A549 (cell line): ENCODE data around the gene PRKD2. TPM values are rescaled to one million over a fixed set of nuclear protein-coding genes. Genes with fewer than 3 reads are reported as not detected.

Source experiments
- ATAC-seq, 2 experiments: fragments of 200-7000 bp in 1 of 2; fragments of >200 bp in 1 of 2; cut with Nextera tagmentation in 1 of 2; cut with Tn5 transposase in 1 of 2; 3 replicates each; pipeline versions ENCODE4 v1.8.0 to v1.9.1; 2018 to 2020; ENCODE audit warnings: mild to moderate bottlenecking in 1 of 2, moderate library complexity in 1 of 2
- CTCF ChIA-PET: fragments of 300-600 bp; sonication (Branson Sonifier 250); formaldehyde crosslinking; extraction: SDS; loops from one replicate; lab custom pipeline; 2021; ENCODE audit warnings: antibody characterized with exemption, inconsistent platforms; lab: Yijun Ruan, JAX
- POLR2A ChIA-PET: fragments of 350-600 bp; formaldehyde crosslinking; extraction: SDS; loops from one replicate; lab custom pipeline; 2021; ENCODE audit warnings: antibody characterized with exemption, inconsistent platforms; lab: Yijun Ruan, JAX
- DNase-seq, 2 experiments: peaks; one replicate each; pipeline versions ENCODE4 v3.0.0 to v3.0.0-alpha.2; 2011 to 2016; ENCODE audit warnings: low read depth in 1 of 2, low spot score in 1 of 2
- FAIRE-seq: peaks from 2 replicates; lab custom pipeline; 2011; peaks lifted over from hg19 to GRCh38; lab: Jason Lieb, UNC
- H3K27ac ChIP-seq, 2 experiments: fragments of >200 bp; sonication (Bioruptor Twin); formaldehyde crosslinking; 3 replicates each; pipeline ENCODE4 v1.5.1; 2016 to 2017
- H3K4me1 ChIP-seq: fragments of >200 bp; sonication (Bioruptor Twin); formaldehyde crosslinking; 3 replicates; pipeline ENCODE4 v1.6.1; 2016
- H3K4me2 ChIP-seq: fragments of >200 bp; sonication (Bioruptor Twin); formaldehyde crosslinking; 3 replicates; pipeline ENCODE4 v1.6.1; 2016
- H3K4me3 ChIP-seq: fragments of >200 bp; sonication (Bioruptor Twin); formaldehyde crosslinking; 3 replicates; pipeline ENCODE4 v1.5.1; 2016
- H3K9me3 ChIP-seq: fragments of >200 bp; sonication (Bioruptor Twin); formaldehyde crosslinking; 3 replicates; pipeline ENCODE4 v1.6.1; 2016
- BHLHE40 ChIP-seq: IDR thresholded peaks from 2 replicates; pipeline ENCODE4 v1.6.1; 2012; ENCODE audit warnings: low read depth, low read length, inconsistent platforms
- CHD4 ChIP-seq: fragments of 200-600 bp; sonication (generic); IDR thresholded peaks from 2 replicates; pipeline ENCODE4 v1.6.1; 2016; ENCODE audit warnings: antibody characterized with exemption, mild to moderate bottlenecking, borderline replicate concordance
- ESRRA ChIP-seq: fragments of 150-350 bp; IDR thresholded peaks from 2 replicates; pipeline ENCODE4 v1.6.1; 2014; ENCODE audit warnings: mild to moderate bottlenecking, low read length, borderline replicate concordance
- FOSB ChIP-seq: fragments of 250-450 bp; sonication (Bioruptor Pico); IDR thresholded peaks from 2 replicates; pipeline ENCODE4 v1.5.0; 2020; ENCODE audit warnings: mild to moderate bottlenecking, moderate library complexity
- FOXS1 ChIP-seq: fragments of 250-450 bp; sonication (Bioruptor Pico); IDR thresholded peaks from 2 replicates; pipeline ENCODE4 v1.5.0; 2020; ENCODE audit warnings: mild to moderate bottlenecking, moderate library complexity
- HDAC2 ChIP-seq: fragments of 200-600 bp; sonication (generic); IDR thresholded peaks from 2 replicates; pipeline ENCODE4 v1.6.1; 2016
- HOXB13 ChIP-seq: fragments of 250-450 bp; sonication (Bioruptor Pico); IDR thresholded peaks from 2 replicates; pipeline ENCODE4 v1.5.0; 2020; ENCODE audit warnings: low read depth, mild to moderate bottlenecking, moderate library complexity
- HOXB5 ChIP-seq: fragments of 250-450 bp; sonication (Bioruptor Pico); IDR thresholded peaks from 2 replicates; pipeline ENCODE4 v1.5.0; 2020; ENCODE audit warnings: mild to moderate bottlenecking, moderate library complexity
- KDM1A ChIP-seq: fragments of 200-600 bp; sonication (generic); IDR thresholded peaks from 2 replicates; pipeline ENCODE4 v1.6.1; 2016; ENCODE audit warnings: low read depth, mild to moderate bottlenecking
- MYC ChIP-seq: IDR thresholded peaks from 2 replicates; pipeline ENCODE4 v1.6.1; 2012; ENCODE audit warnings: mild to moderate bottlenecking, inconsistent platforms, low read length, improper control_type of control experiment, borderline replicate concordance
- PBX3 ChIP-seq: IDR thresholded peaks from 2 replicates; pipeline ENCODE4 v1.6.1; 2012
- PHF8 ChIP-seq: fragments of 200-600 bp; sonication (generic); IDR thresholded peaks from 2 replicates; pipeline ENCODE4 v1.6.1; 2016; ENCODE audit warnings: low read depth, mild to moderate bottlenecking, antibody characterized with exemption, moderate library complexity, borderline replicate concordance
- POLR2A ChIP-seq: IDR thresholded peaks from 2 replicates; pipeline ENCODE4 v1.6.1; 2012; ENCODE audit warnings: mild to moderate bottlenecking, low read length
- RARB ChIP-seq: fragments of 250-450 bp; sonication (Bioruptor Pico); IDR thresholded peaks from 2 replicates; pipeline ENCODE4 v1.8.0; 2021; ENCODE audit warnings: mild to moderate bottlenecking, moderate library complexity
- RCOR1 ChIP-seq: fragments of 150-350 bp; IDR thresholded peaks from 2 replicates; pipeline ENCODE4 v1.6.1; 2014; ENCODE audit warnings: antibody characterized with exemption, low read length, low read depth
- REST ChIP-seq: fragments of 200-600 bp; sonication (generic); IDR thresholded peaks from 2 replicates; pipeline ENCODE4 v1.6.1; 2016; ENCODE audit warnings: antibody characterized with exemption, mild to moderate bottlenecking, moderate library complexity
- RFX5 ChIP-seq: fragments of 450-650 bp; IDR thresholded peaks from 2 replicates; pipeline ENCODE4 v1.7.1; 2014; ENCODE audit warnings: antibody characterized with exemption, mild to moderate bottlenecking, moderate library complexity
- ZNF302 ChIP-seq: fragments of 250-450 bp; sonication (Bioruptor Pico); IDR thresholded peaks from 2 replicates; pipeline ENCODE4 v1.9.0; 2021; ENCODE audit warnings: inconsistent platforms, mild to moderate bottlenecking, moderate library complexity
- WGBS: methylation state at CpG from one replicate; pipeline ENCODE4 v1.1.6; 2017; ENCODE audit errors: missing lambda C conversion rate; 5-methylcytosine and 5-hydroxymethylcytosine counted together
- polyA plus RNA-seq, 4 experiments: library from polyadenylated mRNA; depleted of rRNA in 3 of 4; stranded (reverse); fragments of >200 nt; fragmentation: RNase III in 1 of 4; extraction: RNeasy Plus Mini Kit Qiagen cat#74134 plus additional on column Dnase treatment in 1 of 4; gene quantifications; 2 replicates in 3 of 4; 3 replicates in 1 of 4; pipeline ENCODE4 v1.2.3, GENCODE V29; 2011 to 2017
- TF ChIP-seq, protein P1 (sequence below): fragments of 150-350 bp; IDR thresholded peaks from 2 replicates; pipeline ENCODE4 v1.6.1; 2014; ENCODE audit warnings: low read depth, mild to moderate bottlenecking, low read length
- TF ChIP-seq, protein P2 (sequence below): fragments of >200 bp; sonication (Bioruptor Twin); formaldehyde crosslinking; IDR thresholded peaks from 3 replicates; pipeline ENCODE4 v1.5.1; 2016
- TF ChIP-seq, protein P3 (sequence below): fragments of 250-450 bp; sonication (Bioruptor Pico); IDR thresholded peaks from 2 replicates; pipeline ENCODE4 v1.5.0; 2021; ENCODE audit warnings: mild to moderate bottlenecking, moderate library complexity, borderline replicate concordance

Gene PRKD2
- polyA plus RNA-seq, 2 of the 4 experiments (the other 2 are of a cell fraction) = 8.3 to 24.6 TPM

- H3K4me3 ChIP-seq = peak overlapping the region; percentile 44; the same call in 2 of the 3 replicates
- peaks cover 20% of the 10 kb centered on the region for H3K4me1 ChIP-seq
- ChIA-PET POLR2A (no interaction called here), CTCF (interaction anchor here (0.6 to 10.7 kb wide), 9 partner anchors 9 to 264 kb away, joined by 3 to 483 read pairs (median 6); partner anchors contain the start of genes CALM3, GNG8 and PTGIR)
- TF ChIP-seq HDAC2 (no peak), MYC (no peak), RFX5 (no peak), ESRRA (no peak), ZNF302 (CRISPR knock-in tag) (no peak), RCOR1 (no peak), KDM1A (no peak)
- peak overlapping the region; percentile 92 for H3K4me2 ChIP-seq
- DNase-seq = peak; percentile 54 to 64
- FAIRE-seq = no peak
- 13% methylated on average over 20 of the region's 28 CpGs for WGBS
- ATAC-seq = 0 out of 6 replicates have a peak, but pooled peaks of 1 of the 2 experiments have one; percentile 1
- H3K9me3 ChIP-seq = no peaks in the 10 kb centered on the region
- H3K27ac ChIP-seq = peak overlapping the region in 1 of 2 experiments; percentile 64; a peak in 3 of 6 replicates
Measured at GRCh38 chr19:46659151-46660007, 57.5 kb downstream of the PRKD2 start.

DNA sequence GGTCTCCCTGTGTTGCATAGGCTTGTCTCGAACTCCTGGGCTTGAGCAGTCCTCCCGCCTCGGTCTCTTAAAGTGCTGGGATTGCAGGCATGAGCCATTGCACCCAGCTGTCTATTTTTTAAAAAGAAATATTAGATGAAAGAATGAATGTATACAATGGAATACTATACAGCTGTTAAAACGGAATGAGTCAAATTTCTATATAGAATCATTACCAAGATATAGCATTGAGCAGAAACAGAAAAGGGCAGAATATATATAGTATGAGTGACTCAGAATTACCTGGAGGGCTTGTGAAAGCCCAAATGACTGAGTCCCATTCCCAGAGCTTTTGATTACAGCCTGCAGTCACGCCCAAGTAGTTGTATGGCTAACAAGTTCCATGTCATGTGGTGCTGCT lies 60.4 kb downstream of the PRKD2 start:
- TF ChIP-seq BHLHE40 (no peak), POLR2A (no peak), HOXB13 (CRISPR knock-in tag) (no peak), RARB (no peak), FOXS1 (CRISPR knock-in tag) (no peak), ZNF302 (CRISPR knock-in tag) (no peak)
- no peak overlapping the region for H3K4me2 ChIP-seq
- ATAC-seq = no peak
- ChIA-PET POLR2A (interaction anchor here (0.7 to 1.0 kb wide), 2 partner anchors 17 to 132 kb away, joined by 3 to 4 read pairs; partner anchors contain the start of gene SLC1A5), CTCF (interaction anchor here (0.6 to 9.0 kb wide), 12 partner anchors 12 to 184 kb away, joined by 3 to 73 read pairs (median 4); no protein-coding TSS in a partner anchor)
- DNase-seq = no peak
- no peak overlapping the region for H3K27ac ChIP-seq
- WGBS = 72% methylated on average over 5 of the region's 5 CpGs
- no peaks in the 10 kb centered on the region for H3K9me3 ChIP-seq
- no peak for FAIRE-seq
- H3K4me3 ChIP-seq = no peak overlapping the region
- peaks cover 17% of the 10 kb centered on the region for H3K4me1 ChIP-seq

DNA sequence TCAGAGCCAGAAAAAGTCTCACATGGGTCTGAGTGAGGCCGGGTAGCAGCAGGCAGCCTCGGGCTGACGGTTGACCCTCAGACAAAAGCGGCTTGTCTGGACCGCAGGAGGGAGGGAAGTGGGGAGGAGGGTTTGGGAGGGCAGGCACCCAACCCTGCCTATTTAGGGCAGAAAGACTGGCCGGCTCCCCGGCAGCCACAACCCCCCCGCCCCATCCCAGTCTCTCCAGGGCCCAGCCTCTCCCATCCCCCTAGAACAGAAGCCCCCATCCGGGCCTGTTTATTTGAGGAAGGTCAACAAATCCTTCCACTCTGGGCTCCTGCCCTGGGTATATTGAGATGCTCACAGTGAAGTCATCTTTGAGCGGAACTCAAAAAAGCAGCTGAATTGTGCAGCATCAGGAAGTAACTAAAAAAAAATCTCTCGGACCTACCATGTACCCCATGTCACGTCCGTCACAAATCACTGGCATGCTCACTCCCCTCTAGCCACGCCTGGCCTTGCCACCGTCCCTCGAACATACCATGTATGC lies 62.2 kb downstream of the PRKD2 start:
- no peak for ATAC-seq
- Histone ChIP-seq H3K27ac (no peak overlapping the region), H3K4me2 (no peak overlapping the region), H3K4me3 (no peak overlapping the region), H3K9me3 (no peaks in the 10 kb centered on the region), H3K4me1 (peaks cover 7% of the 10 kb centered on the region)
- no peak for DNase-seq
- ChIA-PET CTCF (interaction anchor here (1.0 to 9.0 kb wide), 3 partner anchors 10 to 42 kb away, joined by 3 to 73 read pairs (median 4); no protein-coding TSS in a partner anchor), POLR2A (no interaction called here)
- FAIRE-seq = no peak
- 66% methylated on average over 16 of the region's 16 CpGs for WGBS
- no peak for TF ChIP-seq PBX3
- TF ChIP-seq REST = no peak
- TF ChIP-seq, protein P1, sequence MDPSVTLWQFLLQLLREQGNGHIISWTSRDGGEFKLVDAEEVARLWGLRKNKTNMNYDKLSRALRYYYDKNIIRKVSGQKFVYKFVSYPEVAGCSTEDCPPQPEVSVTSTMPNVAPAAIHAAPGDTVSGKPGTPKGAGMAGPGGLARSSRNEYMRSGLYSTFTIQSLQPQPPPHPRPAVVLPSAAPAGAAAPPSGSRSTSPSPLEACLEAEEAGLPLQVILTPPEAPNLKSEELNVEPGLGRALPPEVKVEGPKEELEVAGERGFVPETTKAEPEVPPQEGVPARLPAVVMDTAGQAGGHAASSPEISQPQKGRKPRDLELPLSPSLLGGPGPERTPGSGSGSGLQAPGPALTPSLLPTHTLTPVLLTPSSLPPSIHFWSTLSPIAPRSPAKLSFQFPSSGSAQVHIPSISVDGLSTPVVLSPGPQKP = no peak
- TF ChIP-seq FOSB (CRISPR knock-in tag) = no peak
- TF ChIP-seq, protein P2, sequence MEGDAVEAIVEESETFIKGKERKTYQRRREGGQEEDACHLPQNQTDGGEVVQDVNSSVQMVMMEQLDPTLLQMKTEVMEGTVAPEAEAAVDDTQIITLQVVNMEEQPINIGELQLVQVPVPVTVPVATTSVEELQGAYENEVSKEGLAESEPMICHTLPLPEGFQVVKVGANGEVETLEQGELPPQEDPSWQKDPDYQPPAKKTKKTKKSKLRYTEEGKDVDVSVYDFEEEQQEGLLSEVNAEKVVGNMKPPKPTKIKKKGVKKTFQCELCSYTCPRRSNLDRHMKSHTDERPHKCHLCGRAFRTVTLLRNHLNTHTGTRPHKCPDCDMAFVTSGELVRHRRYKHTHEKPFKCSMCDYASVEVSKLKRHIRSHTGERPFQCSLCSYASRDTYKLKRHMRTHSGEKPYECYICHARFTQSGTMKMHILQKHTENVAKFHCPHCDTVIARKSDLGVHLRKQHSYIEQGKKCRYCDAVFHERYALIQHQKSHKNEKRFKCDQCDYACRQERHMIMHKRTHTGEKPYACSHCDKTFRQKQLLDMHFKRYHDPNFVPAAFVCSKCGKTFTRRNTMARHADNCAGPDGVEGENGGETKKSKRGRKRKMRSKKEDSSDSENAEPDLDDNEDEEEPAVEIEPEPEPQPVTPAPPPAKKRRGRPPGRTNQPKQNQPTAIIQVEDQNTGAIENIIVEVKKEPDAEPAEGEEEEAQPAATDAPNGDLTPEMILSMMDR = no peak
- TF ChIP-seq CHD4 = no peak
- TF ChIP-seq, protein P3, sequence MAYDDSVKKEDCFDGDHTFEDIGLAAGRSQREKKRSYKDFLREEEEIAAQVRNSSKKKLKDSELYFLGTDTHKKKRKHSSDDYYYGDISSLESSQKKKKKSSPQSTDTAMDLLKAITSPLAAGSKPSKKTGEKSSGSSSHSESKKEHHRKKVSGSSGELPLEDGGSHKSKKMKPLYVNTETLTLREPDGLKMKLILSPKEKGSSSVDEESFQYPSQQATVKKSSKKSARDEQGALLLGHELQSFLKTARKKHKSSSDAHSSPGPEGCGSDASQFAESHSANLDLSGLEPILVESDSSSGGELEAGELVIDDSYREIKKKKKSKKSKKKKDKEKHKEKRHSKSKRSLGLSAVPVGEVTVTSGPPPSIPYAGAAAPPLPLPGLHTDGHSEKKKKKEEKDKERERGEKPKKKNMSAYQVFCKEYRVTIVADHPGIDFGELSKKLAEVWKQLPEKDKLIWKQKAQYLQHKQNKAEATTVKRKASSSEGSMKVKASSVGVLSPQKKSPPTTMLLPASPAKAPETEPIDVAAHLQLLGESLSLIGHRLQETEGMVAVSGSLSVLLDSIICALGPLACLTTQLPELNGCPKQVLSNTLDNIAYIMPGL (CRISPR knock-in tag) = no peak
- no peak for TF ChIP-seq HOXB5 (CRISPR knock-in tag)
- TF ChIP-seq RARB = no peak
- no peak for TF ChIP-seq HDAC2
- TF ChIP-seq PHF8 = no peak
